Osteoblast (primary cell): ENCODE measurements around the gene CDH4. TPM values are rescaled to one million over a fixed set of nuclear protein-coding genes. Genes with fewer than 3 reads are reported as not detected.

Experiments used
- DNase-seq: peaks from one replicate; pipeline ENCODE4 v3.0.0; 2011; ENCODE audit warnings: low spot score, mixed read lengths; ENCODE audit not compliant: insufficient read length; ENCODE audit errors: missing footprints
- H2AFZ ChIP-seq: 2 replicates; pipeline ENCODE4 v1.6.0; 2011; ENCODE audit warnings: mild to moderate bottlenecking, low read length
- H3K27ac ChIP-seq: 2 replicates; pipeline ENCODE4 v1.5.1; 2011; ENCODE audit warnings: mild to moderate bottlenecking, low read depth, low read length, moderate library complexity
- H3K27me3 ChIP-seq: 2 replicates; pipeline ENCODE4 v1.6.0; 2012; ENCODE audit warnings: mild to moderate bottlenecking, control low read depth, inconsistent platforms, low read length, moderate library complexity; ENCODE audit not compliant: insufficient read depth
- H3K36me3 ChIP-seq: 2 replicates; pipeline ENCODE4 v1.5.1; 2011; ENCODE audit warnings: mild to moderate bottlenecking, low read length, control low read depth, moderate library complexity; ENCODE audit not compliant: insufficient read depth
- H3K4me1 ChIP-seq: 2 replicates; pipeline ENCODE4 v1.5.1; 2011; ENCODE audit warnings: mild to moderate bottlenecking, low read length, control low read depth, moderate library complexity; ENCODE audit not compliant: insufficient read depth
- H3K4me2 ChIP-seq: 2 replicates; pipeline ENCODE4 v1.6.0; 2011; ENCODE audit warnings: mild to moderate bottlenecking, low read length; ENCODE audit not compliant: insufficient read depth
- H3K4me3 ChIP-seq: fragments of 200-600 bp; sonication (generic); 3 replicates; pipeline ENCODE4 v1.5.1; 2012; ENCODE audit warnings: mild to moderate bottlenecking, low read length, inconsistent platforms; ENCODE audit not compliant: insufficient read depth
- H3K79me2 ChIP-seq: 2 replicates; pipeline ENCODE4 v1.6.0; 2012; ENCODE audit warnings: mild to moderate bottlenecking, low read length, control low read depth, inconsistent platforms; ENCODE audit not compliant: insufficient read depth
- H3K9me3 ChIP-seq: 2 replicates; pipeline ENCODE4 v1.5.1; 2011; ENCODE audit warnings: low read depth, low read length, control low read depth
- H4K20me1 ChIP-seq: 2 replicates; pipeline ENCODE4 v1.6.0; 2012; ENCODE audit warnings: mild to moderate bottlenecking, low read length, control low read depth; ENCODE audit not compliant: insufficient read depth
- CTCF ChIP-seq: IDR thresholded peaks from 2 replicates; pipeline ENCODE4 v1.5.1; 2011; ENCODE audit warnings: mild to moderate bottlenecking, low read depth, low read length, moderate library complexity; ENCODE audit errors: extremely low read depth
- total RNA-seq: library from RNA; depleted of rRNA; stranded (reverse); fragments of >200 nt; gene quantifications from 2 replicates; pipeline ENCODE4 v1.2.3, GENCODE V29; 2012

The CDH4 gene
- total RNA-seq, 1 donor = 1.1 TPM

DNA sequence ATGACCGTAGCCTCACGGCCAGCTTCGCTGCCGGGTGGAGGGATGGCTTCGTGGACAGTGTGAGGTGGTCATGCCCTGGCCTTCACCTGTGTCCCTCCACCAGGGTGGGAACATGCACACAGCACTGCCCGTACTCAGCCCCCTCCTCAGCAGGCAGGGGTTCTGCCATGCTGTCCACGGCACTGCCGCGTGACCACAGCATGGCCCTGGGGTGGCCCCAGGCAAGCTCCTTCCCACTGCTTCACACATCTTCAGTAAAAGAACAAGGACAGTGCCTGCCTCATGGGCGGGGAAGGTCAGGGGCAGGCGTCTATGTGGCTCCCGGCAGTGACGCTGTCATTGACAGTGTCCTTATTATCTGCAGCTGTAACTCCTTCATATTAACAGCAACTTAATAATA, 607.7 kb downstream of the CDH4 start:
- no peak for TF ChIP-seq CTCF
- Histone ChIP-seq H3K4me2 (no peak overlapping the region), H3K4me3 (no peak overlapping the region), H2AFZ (no peak overlapping the region), H3K27me3 (no peaks in the 10 kb centered on the region), H3K4me1 (no peaks in the 10 kb centered on the region), H3K36me3 (no peaks in the 10 kb centered on the region), H3K79me2 (no peaks in the 10 kb centered on the region), H4K20me1 (no peaks in the 10 kb centered on the region), H3K27ac (no peak overlapping the region), H3K9me3 (no peaks in the 10 kb centered on the region)
- DNase-seq = no peak

GRCh38 chr20:61860260-61860987, 608.4 kb downstream of the CDH4 start:
- Histone ChIP-seq H2AFZ (no peak overlapping the region), H3K4me2 (no peak overlapping the region), H3K27me3 (no peaks in the 10 kb centered on the region), H3K4me1 (no peaks in the 10 kb centered on the region), H4K20me1 (no peaks in the 10 kb centered on the region), H3K36me3 (no peaks in the 10 kb centered on the region), H3K27ac (no peak overlapping the region), H3K4me3 (no peak overlapping the region), H3K9me3 (no peaks in the 10 kb centered on the region), H3K79me2 (no peaks in the 10 kb centered on the region)
- no peak for DNase-seq
- TF ChIP-seq CTCF = no peak

DNA sequence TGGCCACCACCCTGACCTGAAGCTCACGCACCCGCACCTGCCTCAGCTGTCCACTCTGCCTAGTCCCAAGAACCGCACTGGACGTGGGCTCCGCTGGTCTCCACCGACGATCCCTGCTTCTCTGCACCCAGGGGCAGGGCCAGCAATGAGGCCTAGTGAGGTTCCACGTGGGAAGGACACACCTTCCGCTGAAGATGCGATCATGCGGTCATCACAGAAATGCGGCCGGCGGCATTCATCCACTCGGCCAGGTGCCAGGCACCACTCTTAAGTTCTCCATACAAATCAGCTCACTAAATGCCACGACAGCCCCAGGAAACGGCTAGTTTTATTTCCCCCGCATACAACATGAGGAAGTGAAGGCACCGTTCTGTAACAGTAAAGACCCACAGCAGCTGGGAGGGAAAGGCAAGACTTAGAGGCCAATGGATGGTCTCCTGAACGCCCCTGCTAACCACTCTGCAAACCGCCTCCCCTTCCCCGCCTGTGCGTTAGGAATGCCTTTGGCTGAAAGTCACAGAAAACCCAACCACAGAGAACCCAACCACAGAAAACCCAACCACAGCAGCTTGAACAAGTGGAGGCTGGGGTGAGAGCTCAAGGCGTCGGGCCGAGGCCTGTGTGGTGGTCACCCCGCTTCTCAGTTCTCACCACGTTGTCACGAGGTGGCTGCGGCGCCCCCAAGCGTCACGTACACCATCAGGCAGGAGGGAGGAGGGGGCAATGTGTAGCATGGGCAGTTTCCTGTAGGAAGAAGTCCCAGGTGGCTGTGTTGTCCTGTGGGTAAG, 609.2 kb downstream of the CDH4 start:
- Histone ChIP-seq H3K4me2 (no peak overlapping the region), H3K4me1 (no peaks in the 10 kb centered on the region), H3K79me2 (no peaks in the 10 kb centered on the region), H3K27ac (no peak overlapping the region), H3K9me3 (no peaks in the 10 kb centered on the region), H4K20me1 (no peaks in the 10 kb centered on the region), H3K27me3 (no peaks in the 10 kb centered on the region), H3K36me3 (no peaks in the 10 kb centered on the region), H2AFZ (no peak overlapping the region), H3K4me3 (no peak overlapping the region)
- no peak for TF ChIP-seq CTCF
- no peak for DNase-seq

DNA sequence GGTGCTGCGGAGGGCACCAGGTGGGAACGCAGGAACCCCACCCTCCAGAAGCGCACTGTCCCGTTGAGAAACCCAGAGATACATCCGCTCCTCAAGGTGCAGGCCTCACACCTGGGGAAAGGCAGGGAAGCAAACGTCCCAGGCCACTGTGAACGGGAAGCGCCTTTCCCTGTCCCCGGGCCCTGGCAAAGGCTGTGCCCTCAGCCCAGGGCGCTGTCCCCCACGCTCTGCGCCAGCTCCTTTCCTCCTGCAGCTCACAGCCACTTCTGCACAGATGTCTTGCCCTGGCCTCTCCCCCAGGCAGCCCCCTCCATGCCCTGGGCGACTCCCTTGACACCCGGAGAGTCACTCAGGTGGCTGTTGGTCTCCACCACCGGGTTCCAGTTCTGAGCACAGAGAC, 609.8 kb downstream of the CDH4 start:
- DNase-seq = no peak
- H3K4me3 ChIP-seq = no peak overlapping the region
- H3K79me2 ChIP-seq = no peaks in the 10 kb centered on the region
- no peak overlapping the region for H3K27ac ChIP-seq
- no peaks in the 10 kb centered on the region for H3K9me3 ChIP-seq
- no peak overlapping the region for H2AFZ ChIP-seq
- no peaks in the 10 kb centered on the region for H3K4me1 ChIP-seq
- no peaks in the 10 kb centered on the region for H3K36me3 ChIP-seq
- TF ChIP-seq CTCF = no peak
- no peaks in the 10 kb centered on the region for H3K27me3 ChIP-seq
- H4K20me1 ChIP-seq = no peaks in the 10 kb centered on the region
- H3K4me2 ChIP-seq = no peak overlapping the region
